Karpas-422 (cell line): ENCODE measurements around the gene ARHGEF28. TPM values are rescaled to one million over a fixed set of nuclear protein-coding genes. Genes with fewer than 3 reads are reported as not detected.

Experiments used
- DNase-seq: peaks from one replicate; pipeline ENCODE4 v3.0.0-alpha.2; 2015
- H2AFZ ChIP-seq: fragments of 200-600 bp; sonication (generic); 2 replicates; pipeline ENCODE4 v1.6.1; 2014; ENCODE audit warnings: antibody characterized with exemption, low read length, mixed read lengths
- H3K27ac ChIP-seq: fragments of 200-600 bp; sonication (generic); 2 replicates; pipeline ENCODE4 v1.5.1; 2014; ENCODE audit warnings: mild to moderate bottlenecking, low read length, moderate library complexity
- H3K27me3 ChIP-seq: fragments of 200-600 bp; sonication (generic); 2 replicates; pipeline ENCODE4 v1.6.1; 2014; ENCODE audit warnings: low read length, mixed read lengths
- H3K36me3 ChIP-seq: fragments of 200-600 bp; sonication (generic); 2 replicates; pipeline ENCODE4 v1.6.1; 2014; ENCODE audit warnings: low read length, mixed read lengths; ENCODE audit not compliant: insufficient read depth
- H3K4me1 ChIP-seq: fragments of 200-600 bp; sonication (generic); 2 replicates; pipeline ENCODE4 v1.6.1; 2014; ENCODE audit warnings: mild to moderate bottlenecking, low read length, mixed read lengths
- H3K4me2 ChIP-seq: fragments of 200-600 bp; sonication (generic); 2 replicates; pipeline ENCODE4 v1.6.1; 2014; ENCODE audit warnings: low read length, low read depth, mild to moderate bottlenecking; ENCODE audit not compliant: poor library complexity, severe bottlenecking
- H3K4me3 ChIP-seq: fragments of 200-600 bp; sonication (generic); 2 replicates; pipeline ENCODE4 v1.5.1; 2014; ENCODE audit warnings: mild to moderate bottlenecking, antibody characterized with exemption, low read length, mixed read lengths
- H3K79me2 ChIP-seq: fragments of 200-600 bp; sonication (generic); 2 replicates; pipeline ENCODE4 v1.6.1; 2014; ENCODE audit warnings: mild to moderate bottlenecking, low read length, mixed read lengths
- H3K9ac ChIP-seq: fragments of 200-600 bp; sonication (generic); 2 replicates; pipeline ENCODE4 v1.6.0; 2014; ENCODE audit warnings: low read length
- H3K9me2 ChIP-seq: fragments of 200-600 bp; sonication (generic), shearing (Covaris generic); replicated peaks from 2 replicates; pipeline ENCODE4 v1.6.0; 2014; ENCODE audit warnings: mild to moderate bottlenecking, low read length, moderate library complexity; ENCODE audit not compliant: insufficient read depth
- H3K9me3 ChIP-seq: fragments of 300-700, 200-600 bp; sonication (generic); 2 replicates; pipeline ENCODE4 v1.6.1; 2014; ENCODE audit warnings: low read length, mixed read lengths
- H4K20me1 ChIP-seq: fragments of 200-600 bp; sonication (generic); 2 replicates; pipeline ENCODE4 v1.6.1; 2014; ENCODE audit warnings: mild to moderate bottlenecking, antibody characterized with exemption, low read length, low read depth; ENCODE audit not compliant: insufficient read depth
- total RNA-seq: library from RNA; depleted of rRNA; stranded (reverse); fragments of >200 nt; shearing (Covaris generic); gene quantifications from 2 replicates; pipeline ENCODE4 v1.2.3, GENCODE V29; 2014; ENCODE audit warnings: low replicate concordance

Gene ARHGEF28
- total RNA-seq, 1 experiment from 2014 or later = not detected

DNA sequence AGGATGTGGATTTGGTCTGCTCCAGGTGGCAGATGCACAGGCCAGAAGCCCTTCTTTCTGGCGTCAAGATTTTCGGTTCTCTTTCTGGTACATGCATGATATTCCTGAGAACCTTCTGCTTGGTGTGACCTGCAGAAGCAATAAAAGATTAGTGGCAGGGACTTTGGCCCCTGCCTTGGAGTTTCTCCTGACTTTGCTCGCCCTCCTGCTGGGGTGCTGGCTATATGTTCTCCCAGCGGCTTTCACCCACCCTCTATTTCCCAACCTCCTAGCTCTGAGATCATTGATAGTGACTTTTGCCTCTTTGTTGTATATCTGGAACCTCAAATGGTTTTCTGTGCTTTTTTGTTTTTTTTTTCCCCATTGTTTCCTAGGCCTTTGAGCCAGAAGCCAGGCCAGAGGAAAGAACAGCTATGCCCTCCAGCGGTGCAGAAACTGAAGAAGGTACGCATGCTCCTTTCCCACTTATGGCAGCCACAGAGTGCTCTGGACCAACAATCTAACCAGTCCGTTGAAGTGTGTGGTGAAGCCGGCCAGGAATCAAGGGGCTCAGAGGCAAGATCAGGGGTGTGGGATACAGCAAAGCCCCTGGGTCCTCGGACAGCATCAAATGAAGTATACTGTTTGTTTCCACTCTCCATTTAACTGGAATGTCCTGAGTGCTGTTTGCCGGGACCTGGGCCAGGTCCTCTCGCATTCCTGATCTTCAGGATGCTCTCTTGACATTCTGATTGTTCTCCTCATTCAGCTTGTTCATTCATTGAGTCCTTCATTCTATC is 154.5 kb downstream of the ARHGEF28 start:
- no peak overlapping the region for H3K4me2 ChIP-seq
- no peak overlapping the region for H3K27ac ChIP-seq
- no peaks in the 10 kb centered on the region for H3K36me3 ChIP-seq
- no peaks in the 10 kb centered on the region for H4K20me1 ChIP-seq
- no peaks in the 10 kb centered on the region for H3K79me2 ChIP-seq
- H3K27me3 ChIP-seq = no peaks in the 10 kb centered on the region
- H2AFZ ChIP-seq = no peak overlapping the region
- H3K4me3 ChIP-seq = no peak overlapping the region
- no peaks in the 10 kb centered on the region for H3K4me1 ChIP-seq
- no peak for DNase-seq
- H3K9me2 ChIP-seq = no peaks in the 10 kb centered on the region
- H3K9ac ChIP-seq = no peak overlapping the region
- no peaks in the 10 kb centered on the region for H3K9me3 ChIP-seq

DNA sequence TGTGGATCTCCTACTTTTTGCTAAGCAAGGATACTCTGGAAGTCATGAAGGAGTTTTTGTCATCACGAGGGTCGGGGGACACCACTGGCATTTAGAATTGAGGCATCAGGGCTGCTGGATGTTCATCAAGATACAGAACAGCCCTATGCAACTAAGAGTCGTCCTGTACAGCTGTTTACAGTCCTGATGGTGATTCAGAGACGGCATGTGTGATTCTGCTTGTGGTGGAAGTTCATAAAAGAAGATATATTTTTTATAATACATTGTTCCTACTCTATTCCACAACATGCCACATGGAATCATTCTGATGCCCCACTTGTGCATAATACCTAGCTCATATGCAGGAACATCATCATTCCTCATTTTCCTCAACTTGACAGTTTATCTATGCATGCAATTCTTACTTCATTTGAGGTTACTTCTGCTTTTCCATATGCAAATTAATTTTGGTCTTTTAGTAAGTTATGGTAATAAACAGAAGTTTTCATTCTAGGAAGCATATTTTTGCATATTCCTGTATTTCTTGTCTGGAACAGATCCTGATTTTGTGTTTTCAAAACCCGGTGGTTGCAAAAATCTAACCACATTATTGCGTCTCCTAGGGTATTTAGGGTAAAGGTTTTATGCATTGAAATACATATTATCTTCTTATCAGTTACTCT is 155.2 kb downstream of the ARHGEF28 start:
- DNase-seq = no peak
- Histone ChIP-seq H3K27ac (no peak overlapping the region), H4K20me1 (no peaks in the 10 kb centered on the region), H3K4me2 (no peak overlapping the region), H3K4me3 (no peak overlapping the region), H3K4me1 (no peaks in the 10 kb centered on the region), H3K9me3 (no peaks in the 10 kb centered on the region), H3K9ac (no peak overlapping the region), H2AFZ (no peak overlapping the region), H3K9me2 (no peaks in the 10 kb centered on the region), H3K79me2 (no peaks in the 10 kb centered on the region), H3K36me3 (no peaks in the 10 kb centered on the region), H3K27me3 (no peaks in the 10 kb centered on the region)

DNA sequence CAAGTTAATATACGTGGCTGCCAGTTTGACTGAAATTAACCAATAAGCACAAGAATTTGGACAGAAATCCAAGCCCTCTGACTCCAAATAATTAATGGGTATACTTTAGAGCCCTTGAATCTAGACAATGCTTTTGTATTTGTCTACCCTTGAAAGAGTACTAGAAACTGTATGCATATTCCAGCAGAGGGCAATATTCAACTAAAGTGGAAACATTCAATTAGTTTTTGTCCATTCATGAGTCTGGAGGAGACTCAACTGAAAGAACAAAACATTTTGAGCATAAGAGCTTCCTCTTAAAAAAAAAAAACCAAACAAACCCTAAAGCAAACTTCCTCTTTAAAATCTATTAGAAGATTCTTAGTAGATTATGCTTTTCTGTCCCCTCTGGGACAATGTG is 157.8 kb downstream of the ARHGEF28 start:
- DNase-seq = peak; percentile 45
- Histone ChIP-seq H4K20me1 (no peaks in the 10 kb centered on the region), H3K36me3 (no peaks in the 10 kb centered on the region)

DNA sequence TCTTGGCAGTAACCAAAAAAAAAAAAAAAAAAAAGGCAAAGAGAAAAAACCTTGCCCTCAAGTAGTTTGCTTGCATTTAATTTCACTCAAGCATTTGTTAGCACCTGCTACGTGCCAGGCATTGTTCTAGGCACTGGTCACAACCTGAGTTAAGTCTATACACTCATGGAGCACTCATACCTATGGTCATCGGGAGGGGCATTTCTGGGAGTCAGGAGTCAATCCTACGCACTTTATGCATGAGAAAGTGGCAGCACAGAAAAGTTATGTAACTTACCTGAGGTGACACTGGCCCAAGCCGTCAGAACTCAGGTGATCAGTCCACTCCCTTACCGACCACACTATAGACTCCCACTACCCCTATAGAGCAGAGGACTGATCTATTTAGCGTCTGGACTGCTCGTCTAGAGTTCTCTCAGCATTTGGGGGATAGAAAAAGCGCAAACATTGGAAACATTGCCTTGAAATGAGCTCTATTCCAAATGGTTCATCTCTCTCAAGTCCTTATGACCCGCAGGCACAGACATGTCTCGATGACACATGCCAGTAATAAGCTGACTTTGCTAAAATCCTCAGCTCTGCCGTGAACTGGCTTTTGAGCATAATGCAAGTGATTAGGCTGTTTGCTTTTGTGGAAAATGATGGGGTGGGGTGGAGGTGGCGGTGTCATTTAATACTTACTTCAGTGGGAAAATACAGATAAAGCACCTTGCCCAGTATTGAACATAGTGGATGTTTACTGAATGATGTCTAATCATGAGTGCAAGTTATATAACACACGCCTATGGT is 160.2 kb downstream of the ARHGEF28 start:
- no peak overlapping the region for H2AFZ ChIP-seq

More for the DNA sequence above, 157.8 kb downstream of the ARHGEF28 start:
- Histone ChIP-seq H3K27me3 (no peaks in the 10 kb centered on the region), H3K79me2 (no peaks in the 10 kb centered on the region), H3K4me3 (no peak overlapping the region), H3K9me3 (no peaks in the 10 kb centered on the region), H2AFZ (no peak overlapping the region), H3K27ac (no peak overlapping the region), H3K9me2 (no peaks in the 10 kb centered on the region), H3K9ac (no peak overlapping the region), H3K4me1 (no peaks in the 10 kb centered on the region), H3K4me2 (no peak overlapping the region)

DNA sequence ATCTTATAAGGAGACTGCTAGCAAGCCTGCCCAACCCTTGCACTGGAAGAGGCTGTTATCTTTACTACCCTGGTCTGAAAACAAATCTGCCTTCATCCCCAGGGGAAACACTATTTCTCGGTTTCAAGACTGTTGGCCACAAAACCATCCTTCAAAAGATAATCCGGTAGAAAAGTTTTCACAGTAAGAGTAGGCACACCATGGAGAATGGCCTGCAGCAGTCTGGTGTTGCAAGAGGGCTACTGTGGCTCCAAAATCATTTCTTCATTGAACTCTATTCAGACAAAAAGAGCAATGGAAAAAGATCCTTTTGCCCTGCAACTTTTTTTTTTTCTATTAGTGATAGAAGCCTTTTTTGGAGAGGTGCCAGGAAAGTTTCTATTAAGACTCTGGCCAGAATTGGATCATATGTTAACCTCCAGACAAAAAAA is 163.9 kb downstream of the ARHGEF28 start:
- H3K9me2 ChIP-seq = no peaks in the 10 kb centered on the region
- no peak overlapping the region for H3K27ac ChIP-seq
- H4K20me1 ChIP-seq = no peaks in the 10 kb centered on the region
- no peaks in the 10 kb centered on the region for H3K27me3 ChIP-seq
- DNase-seq = no peak
- H3K9me3 ChIP-seq = no peaks in the 10 kb centered on the region
- no peak overlapping the region for H2AFZ ChIP-seq
- H3K4me2 ChIP-seq = no peak overlapping the region
- H3K4me3 ChIP-seq = no peak overlapping the region
- no peaks in the 10 kb centered on the region for H3K79me2 ChIP-seq
- H3K9ac ChIP-seq = no peak overlapping the region
- H3K4me1 ChIP-seq = no peaks in the 10 kb centered on the region
- no peaks in the 10 kb centered on the region for H3K36me3 ChIP-seq

More for the DNA sequence above, 160.2 kb downstream of the ARHGEF28 start:
- Histone ChIP-seq H3K36me3 (no peaks in the 10 kb centered on the region), H3K27me3 (no peaks in the 10 kb centered on the region), H3K9me2 (no peaks in the 10 kb centered on the region), H4K20me1 (no peaks in the 10 kb centered on the region), H3K4me1 (no peaks in the 10 kb centered on the region), H3K27ac (no peak overlapping the region), H3K4me2 (no peak overlapping the region), H3K79me2 (no peaks in the 10 kb centered on the region), H3K9ac (no peak overlapping the region), H3K9me3 (no peaks in the 10 kb centered on the region), H3K4me3 (no peak overlapping the region)
- DNase-seq = no peak

DNA sequence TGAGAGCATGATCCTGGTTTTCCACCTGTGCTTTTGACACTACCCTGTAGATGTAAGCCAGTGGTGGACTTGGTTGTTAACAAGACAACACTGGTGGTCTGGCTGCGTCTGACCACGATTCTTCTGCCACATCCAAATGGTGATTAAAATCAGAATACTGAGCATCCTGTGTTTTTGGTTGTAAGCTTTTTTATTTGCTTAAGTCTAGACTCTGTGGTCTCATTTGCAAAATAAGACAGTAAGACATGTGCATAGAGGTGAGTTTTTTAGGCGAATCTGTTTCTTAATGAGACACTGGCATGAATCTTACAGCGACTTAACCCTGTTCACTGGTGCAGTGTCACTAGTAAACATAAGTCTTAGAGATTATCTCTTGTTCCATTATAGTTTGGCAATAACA is 165.4 kb downstream of the ARHGEF28 start:
- Histone ChIP-seq H3K36me3 (no peaks in the 10 kb centered on the region), H2AFZ (no peak overlapping the region), H3K27ac (no peak overlapping the region), H3K4me1 (no peaks in the 10 kb centered on the region), H3K27me3 (no peaks in the 10 kb centered on the region), H3K9ac (no peak overlapping the region), H3K79me2 (no peaks in the 10 kb centered on the region), H4K20me1 (no peaks in the 10 kb centered on the region), H3K9me3 (no peaks in the 10 kb centered on the region), H3K4me3 (no peak overlapping the region), H3K9me2 (no peaks in the 10 kb centered on the region), H3K4me2 (no peak overlapping the region)
- no peak for DNase-seq

DNA sequence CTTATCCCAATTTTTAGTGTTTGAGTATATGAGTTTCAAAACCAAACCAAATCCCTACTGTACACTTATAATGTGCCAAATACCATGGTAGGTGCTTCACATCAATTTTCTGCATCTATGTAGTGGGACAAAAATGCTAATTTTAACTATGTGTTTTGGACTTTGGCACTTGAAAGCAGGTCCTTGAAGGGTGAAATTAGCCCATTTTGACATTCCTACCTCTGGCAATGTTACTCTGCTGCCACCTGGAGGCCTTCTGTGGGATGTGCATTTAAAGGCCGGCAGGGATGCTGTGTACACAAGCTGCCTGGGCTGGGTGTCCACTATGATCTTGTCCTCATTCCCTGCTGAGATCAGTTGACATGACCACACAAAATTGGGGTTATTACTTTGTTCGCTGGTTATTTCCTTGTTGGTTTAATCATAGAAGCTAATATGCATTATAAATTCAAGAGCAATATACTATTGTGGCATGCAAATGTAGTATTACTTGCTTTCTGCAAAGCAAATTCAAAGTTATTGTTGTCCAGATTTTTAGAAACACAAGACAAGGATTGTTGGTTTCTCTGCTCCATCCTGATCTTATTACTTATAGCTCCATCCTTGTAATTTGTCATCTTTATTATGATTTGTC is 166.8 kb downstream of the ARHGEF28 start:
- Histone ChIP-seq H3K4me3 (no peak overlapping the region), H3K4me2 (no peak overlapping the region), H3K36me3 (no peaks in the 10 kb centered on the region), H3K9me2 (no peaks in the 10 kb centered on the region), H2AFZ (no peak overlapping the region), H3K27me3 (no peaks in the 10 kb centered on the region), H3K79me2 (no peaks in the 10 kb centered on the region), H3K9ac (no peak overlapping the region), H3K9me3 (no peaks in the 10 kb centered on the region), H4K20me1 (no peaks in the 10 kb centered on the region), H3K4me1 (no peaks in the 10 kb centered on the region), H3K27ac (no peak overlapping the region)
- peak; percentile 84 for DNase-seq

DNA sequence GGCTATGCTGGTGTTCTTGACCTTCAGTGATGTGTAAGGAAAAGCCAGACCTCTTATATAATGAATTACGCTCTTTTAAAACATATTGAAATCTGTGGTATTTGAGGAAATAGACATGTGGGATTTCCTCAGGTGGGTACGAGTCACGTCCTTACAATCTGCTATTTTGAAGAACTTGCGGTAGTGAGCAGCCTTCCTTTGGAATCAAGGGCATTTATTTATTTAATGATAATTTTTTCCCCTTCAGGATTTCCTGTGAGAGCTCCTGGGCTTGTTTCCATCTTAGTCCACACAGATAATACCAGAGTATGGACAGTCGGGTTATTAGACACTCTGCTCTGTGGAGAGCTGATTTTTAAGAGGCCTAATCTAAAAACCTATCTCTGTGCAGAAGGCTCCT is 167.9 kb downstream of the ARHGEF28 start:
- Histone ChIP-seq H3K27ac (no peak overlapping the region), H3K9me3 (no peaks in the 10 kb centered on the region), H4K20me1 (no peaks in the 10 kb centered on the region), H3K27me3 (no peaks in the 10 kb centered on the region), H3K9me2 (no peaks in the 10 kb centered on the region), H3K4me1 (no peaks in the 10 kb centered on the region), H3K4me3 (no peak overlapping the region), H3K4me2 (no peak overlapping the region), H3K36me3 (no peaks in the 10 kb centered on the region), H2AFZ (no peak overlapping the region), H3K79me2 (no peaks in the 10 kb centered on the region), H3K9ac (no peak overlapping the region)
- no peak for DNase-seq
